PC-3 (cell line): ENCODE measurements around the gene ATM. TPM values are rescaled to one million over a fixed set of nuclear protein-coding genes. Genes with fewer than 3 reads are reported as not detected.

ENCODE experiments used
- ATAC-seq: fragments of 200-7000 bp; cut with Tn5 transposase; 2 replicates; pipeline ENCODE4 v1.9.1; 2020; ENCODE audit warnings: mild to moderate bottlenecking, moderate library complexity
- BruUV-seq: library from RNA; stranded (reverse); fragments of 400-500 nt; replicated peaks from 2 replicates; lab custom pipeline; 2021; lab: Mats Ljungman, UMichigan
- CTCF ChIA-PET: fragments of 300-600 bp; sonication (Branson Sonifier 250); formaldehyde crosslinking; loops from one replicate; lab custom pipeline; 2022; ENCODE audit warnings: antibody characterized with exemption; lab: Charles Lee
- POLR2A ChIA-PET: fragments of 300-600 bp; sonication (Branson Sonifier 250); formaldehyde crosslinking; loops from one replicate; lab custom pipeline; 2022; ENCODE audit warnings: antibody characterized with exemption; ENCODE audit not compliant: unreplicated experiment; lab: Charles Lee
- DNase-seq: peaks from one replicate; pipeline ENCODE4 v3.0.0-alpha.2; 2015
- H2AFZ ChIP-seq: fragments of 300-600 bp; sonication (generic); 2 replicates; pipeline ENCODE4 v1.6.0; 2016; ENCODE audit warnings: antibody characterized with exemption, low read length
- H3F3A ChIP-seq: fragments of 300-600 bp; sonication (generic); one replicate; pipeline ENCODE4 v1.6.0; 2017; ENCODE audit warnings: antibody characterized with exemption, low read length, control low read depth, mild to moderate bottlenecking; ENCODE audit not compliant: unreplicated experiment
- H3K27ac ChIP-seq: fragments of 300-600 bp; sonication (generic); 2 replicates; pipeline ENCODE4 v1.5.1; 2016; ENCODE audit warnings: mild to moderate bottlenecking, low read length
- H3K27me3 ChIP-seq: fragments of 300-600 bp; sonication (generic); 2 replicates; pipeline ENCODE4 v1.6.1; 2016; ENCODE audit warnings: low read length, mixed read lengths
- H3K36me3 ChIP-seq: fragments of 300-600 bp; sonication (generic); 2 replicates; pipeline ENCODE4 v1.6.1; 2016; ENCODE audit warnings: low read depth, mixed run types, low read length, mixed read lengths
- H3K4me1 ChIP-seq: fragments of 300-600 bp; sonication (generic); 2 replicates; pipeline ENCODE4 v1.5.1; 2016; ENCODE audit warnings: low read length; ENCODE audit not compliant: insufficient read depth
- H3K4me2 ChIP-seq: fragments of 300-600 bp; sonication (generic); 2 replicates; pipeline ENCODE4 v1.6.0; 2016; ENCODE audit warnings: low read length
- H3K4me3 ChIP-seq: fragments of 300-600 bp; sonication (generic); 2 replicates; pipeline ENCODE4 v1.5.1; 2016; ENCODE audit warnings: mild to moderate bottlenecking, low read length, mixed read lengths
- H3K79me2 ChIP-seq: fragments of 300-600 bp; sonication (generic); 2 replicates; pipeline ENCODE4 v1.6.1; 2017; ENCODE audit warnings: low read length, mixed read lengths
- H3K9ac ChIP-seq: fragments of 300-600 bp; sonication (generic); 2 replicates; pipeline ENCODE4 v1.6.0; 2016; ENCODE audit warnings: mild to moderate bottlenecking, low read length
- H3K9me2 ChIP-seq: fragments of 300-600 bp; sonication (generic); replicated peaks from 2 replicates; pipeline ENCODE4 v1.6.1; 2016; ENCODE audit warnings: mixed run types, low read length, mixed read lengths
- H3K9me3 ChIP-seq: fragments of 300-600 bp; sonication (generic); 2 replicates; pipeline ENCODE4 v1.6.1; 2016; ENCODE audit warnings: low read length, mixed read lengths
- H4K20me1 ChIP-seq: fragments of 300-600 bp; sonication (generic); 2 replicates; pipeline ENCODE4 v1.6.1; 2016; ENCODE audit warnings: low read length, mixed read lengths
- CTCF ChIP-seq: fragments of 300-600 bp; sonication (generic); conservative IDR thresholded peaks from 2 replicates; pipeline ENCODE4 v1.5.1; 2017; ENCODE audit warnings: antibody characterized with exemption, low read depth, mild to moderate bottlenecking, low read length
- EZH2 ChIP-seq: fragments of 300-600 bp; sonication (generic); IDR thresholded peaks from one replicate; pipeline ENCODE4 v1.6.1; 2017; ENCODE audit warnings: antibody characterized with exemption, mild to moderate bottlenecking, low read length; ENCODE audit not compliant: unreplicated experiment
- EZH2phosphoT487 ChIP-seq: fragments of 300-600 bp; sonication (generic); IDR thresholded peaks from 2 replicates; pipeline ENCODE4 v1.6.1; 2018; ENCODE audit warnings: mild to moderate bottlenecking, antibody characterized with exemption, low read length, borderline replicate concordance
- intact Hi-C: fragments of 100-400 bp; cut with micrococcal nuclease; formaldehyde crosslinking; loops from 2 replicates; pipeline ENCODE4 v1.9.0; 2023
- total RNA-seq: library from RNA; depleted of rRNA; stranded (reverse); fragments of >200 nt; gene quantifications from 2 replicates; pipeline ENCODE4 v1.2.3, GENCODE V29; 2014

ATM gene
- total RNA-seq, 1 experiment from 2014 or later = 55.3 TPM

GRCh38 chr11:108289699-108290098 is 66.8 kb downstream of the ATM start:
- ATAC-seq (peak; percentile 48), DNase-seq (peak; percentile 51)
- Histone ChIP-seq H4K20me1 (no peaks in the 10 kb centered on the region), H3K79me2 (no peaks in the 10 kb centered on the region), H3K9me2 (no peaks in the 10 kb centered on the region), H3K27me3 (no peaks in the 10 kb centered on the region), H3K36me3 (no peaks in the 10 kb centered on the region; the same call in 1 of the 2 replicates), H3K4me1 (peaks cover 7% of the 10 kb centered on the region; the same call in 1 of the 2 replicates), H3K9me3 (no peaks in the 10 kb centered on the region), H3K4me2 (no peak overlapping the region), H2AFZ (no peak overlapping the region), H3K9ac (no peak overlapping the region), H3K4me3 (no peak overlapping the region), H3F3A (no peaks in the 10 kb centered on the region), H3K27ac (no peak overlapping the region)
- no TSS peak for BruUV-seq
- ChIA-PET CTCF (no interaction called here), POLR2A (no interaction called here)
- no peak for TF ChIP-seq CTCF
- TF ChIP-seq EZH2phosphoT487 = no peak
- no peak for TF ChIP-seq EZH2
- intact Hi-C loops = no loop called here

DNA sequence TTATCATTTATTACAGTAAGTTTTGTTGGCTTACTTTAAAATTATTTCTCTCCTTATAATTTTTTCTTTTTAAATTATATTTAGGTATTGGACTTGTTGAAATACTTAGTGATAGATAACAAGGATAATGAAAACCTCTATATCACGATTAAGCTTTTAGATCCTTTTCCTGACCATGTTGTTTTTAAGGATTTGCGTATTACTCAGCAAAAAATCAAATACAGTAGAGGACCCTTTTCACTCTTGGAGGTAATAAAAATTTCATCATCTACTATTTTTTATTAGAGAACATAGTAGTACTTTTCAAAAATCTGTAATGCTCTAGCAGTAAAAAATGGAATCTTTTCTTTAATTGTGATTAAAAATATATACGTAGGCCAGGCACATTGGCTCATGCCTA is 70.4 kb downstream of the ATM start:
- Histone ChIP-seq H3K36me3 (no peaks in the 10 kb centered on the region; the same call in 1 of the 2 replicates), H3F3A (no peaks in the 10 kb centered on the region), H2AFZ (no peak overlapping the region), H3K79me2 (no peaks in the 10 kb centered on the region), H3K4me2 (no peak overlapping the region), H3K9me3 (no peaks in the 10 kb centered on the region), H3K9ac (no peak overlapping the region), H3K4me1 (peaks cover 7% of the 10 kb centered on the region; the same call in 1 of the 2 replicates), H3K27me3 (no peaks in the 10 kb centered on the region), H3K9me2 (no peaks in the 10 kb centered on the region), H3K4me3 (no peak overlapping the region), H4K20me1 (no peaks in the 10 kb centered on the region), H3K27ac (no peak overlapping the region)
- ATAC-seq (no peak), DNase-seq (no peak)
- intact Hi-C loops = no loop called here
- BruUV-seq = no TSS peak
- TF ChIP-seq EZH2phosphoT487 (no peak), EZH2 (no peak), CTCF (no peak)
- CTCF ChIA-PET = no interaction called here
- POLR2A ChIA-PET = no interaction called here

DNA sequence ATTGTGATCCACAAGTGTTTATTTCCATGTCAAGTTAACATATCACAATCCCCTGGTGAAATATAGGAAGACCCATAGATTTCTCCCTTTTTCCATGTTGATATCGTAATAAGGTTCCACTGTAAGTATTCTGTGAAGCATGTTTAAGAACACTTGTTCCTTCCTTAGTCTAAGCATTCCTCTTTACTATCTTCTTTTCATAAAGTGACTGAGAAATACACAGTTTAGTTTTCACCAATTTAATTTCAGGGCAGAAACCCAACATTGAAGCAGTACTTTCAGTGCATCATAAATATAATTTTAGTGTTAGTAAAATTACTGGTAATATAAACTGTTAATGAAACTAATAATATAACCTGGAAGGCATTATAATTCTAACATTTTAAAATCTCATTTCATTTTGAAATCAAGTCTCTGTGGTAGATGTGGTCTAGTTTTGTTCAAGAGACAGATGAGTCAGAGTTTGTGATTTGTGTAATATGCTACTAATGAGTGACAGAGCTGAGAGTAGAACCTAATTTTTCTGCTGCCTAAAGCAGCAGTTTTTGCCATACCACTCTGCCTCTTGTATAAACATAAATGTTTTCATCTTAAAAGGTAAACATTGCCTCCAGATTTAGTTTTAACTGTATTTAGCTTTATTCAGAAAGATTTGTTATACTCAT is 79.4 kb downstream of the ATM start:
- no peak overlapping the region for H3K4me2 ChIP-seq
- H3K36me3 ChIP-seq = peaks cover 25% of the 10 kb centered on the region; the same call in 1 of the 2 replicates
- no peaks in the 10 kb centered on the region for H3K4me1 ChIP-seq
- CTCF ChIA-PET = no interaction called here
- no peaks in the 10 kb centered on the region for H3K79me2 ChIP-seq
- ATAC-seq = peak; percentile 51
- peak; percentile 44 for DNase-seq
- H3K9me2 ChIP-seq = no peaks in the 10 kb centered on the region
- no peak overlapping the region for H3K9ac ChIP-seq
- H4K20me1 ChIP-seq = no peaks in the 10 kb centered on the region
- TF ChIP-seq EZH2phosphoT487 (no peak), EZH2 (no peak), CTCF (no peak)
- H3K4me3 ChIP-seq = no peak overlapping the region
- no peak overlapping the region for H3K27ac ChIP-seq
- POLR2A ChIA-PET = no interaction called here
- intact Hi-C loops = loop anchor here (10.0 kb wide), 1 partner anchor 353 kb away; no protein-coding TSS in a partner anchor
- no peak overlapping the region for H2AFZ ChIP-seq
- no peaks in the 10 kb centered on the region for H3K9me3 ChIP-seq
- no peaks in the 10 kb centered on the region for H3K27me3 ChIP-seq
- BruUV-seq = no TSS peak
- no peaks in the 10 kb centered on the region for H3F3A ChIP-seq
